Loucy (cell line): Measurements from ENCODE around the gene NR2C2.
"Not testable (repeated sequence)": the region's sequence is repeated elsewhere in the genome, so short reads cannot be mapped to it uniquely, and the experiment has no call there.

Experiments used
- EZH2phosphoT487 ChIP-seq: fragments of 200-600 bp; IDR thresholded peaks from 2 replicates; pipeline ENCODE4 v1.6.1; 2018; ENCODE audit warnings: antibody characterized with exemption, mild to moderate bottlenecking, moderate library complexity, borderline replicate concordance
- TF ChIP-seq, protein P1 (sequence below): fragments of 200-600 bp; sonication (generic); conservative IDR thresholded peaks from 2 replicates; pipeline ENCODE4 v1.5.1; 2014; ENCODE audit warnings: mild to moderate bottlenecking, antibody characterized with exemption, low read length

- TF ChIP-seq, protein P1, sequence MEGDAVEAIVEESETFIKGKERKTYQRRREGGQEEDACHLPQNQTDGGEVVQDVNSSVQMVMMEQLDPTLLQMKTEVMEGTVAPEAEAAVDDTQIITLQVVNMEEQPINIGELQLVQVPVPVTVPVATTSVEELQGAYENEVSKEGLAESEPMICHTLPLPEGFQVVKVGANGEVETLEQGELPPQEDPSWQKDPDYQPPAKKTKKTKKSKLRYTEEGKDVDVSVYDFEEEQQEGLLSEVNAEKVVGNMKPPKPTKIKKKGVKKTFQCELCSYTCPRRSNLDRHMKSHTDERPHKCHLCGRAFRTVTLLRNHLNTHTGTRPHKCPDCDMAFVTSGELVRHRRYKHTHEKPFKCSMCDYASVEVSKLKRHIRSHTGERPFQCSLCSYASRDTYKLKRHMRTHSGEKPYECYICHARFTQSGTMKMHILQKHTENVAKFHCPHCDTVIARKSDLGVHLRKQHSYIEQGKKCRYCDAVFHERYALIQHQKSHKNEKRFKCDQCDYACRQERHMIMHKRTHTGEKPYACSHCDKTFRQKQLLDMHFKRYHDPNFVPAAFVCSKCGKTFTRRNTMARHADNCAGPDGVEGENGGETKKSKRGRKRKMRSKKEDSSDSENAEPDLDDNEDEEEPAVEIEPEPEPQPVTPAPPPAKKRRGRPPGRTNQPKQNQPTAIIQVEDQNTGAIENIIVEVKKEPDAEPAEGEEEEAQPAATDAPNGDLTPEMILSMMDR, result not testable (repeated sequence)
- TF ChIP-seq EZH2phosphoT487, result not testable (repeated sequence)
Observed at GRCh38 chr3:14999182-14999581, 51.8 kb downstream of the NR2C2 start.
